ENCODE results near the gene SULT1A2. TPM values are rescaled to one million over a fixed set of nuclear protein-coding genes. Genes with fewer than 3 reads are reported as not detected.

SULT1A2 gene
- total and polyA plus RNA-seq, 2 of the 13 experiments (the other 11 are each of a cell fraction or from before 2014, with no cell fraction given) = 33.0 to 34.2 TPM

- TF ChIP-seq, protein P1, sequence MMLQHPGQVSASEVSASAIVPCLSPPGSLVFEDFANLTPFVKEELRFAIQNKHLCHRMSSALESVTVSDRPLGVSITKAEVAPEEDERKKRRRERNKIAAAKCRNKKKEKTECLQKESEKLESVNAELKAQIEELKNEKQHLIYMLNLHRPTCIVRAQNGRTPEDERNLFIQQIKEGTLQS (CRISPR knock-in tag; IDR thresholded peaks at IDR 0.05) = no peak
- TF ChIP-seq KDM5B (CRISPR knock-in tag; IDR thresholded peaks at IDR 0.05; ENCODE audit: borderline replicate concordance) (peak; percentile 81; the same call in 1 of the 2 replicates), STAG1 (CRISPR knock-in tag; IDR thresholded peaks at IDR 0.05) (no peak), LCORL (IDR thresholded peaks at IDR 0.05) (no peak), LCORL (CRISPR knock-in tag; IDR thresholded peaks at IDR 0.05) (peak; percentile 18; the same call in 1 of the 2 replicates), ZNF317 (CRISPR knock-in tag; IDR thresholded peaks at IDR 0.05) (no peak), ZFP1 (CRISPR knock-in tag; IDR thresholded peaks at IDR 0.05) (0 out of 2 replicates have a peak, but pooled peaks have one; percentile 17), ZNF891 (CRISPR knock-in tag; IDR thresholded peaks at IDR 0.05) (peak; percentile 71), MYNN (CRISPR knock-in tag; IDR thresholded peaks at IDR 0.05; ENCODE audit: low read depth) (0 out of 2 replicates have a peak, but pooled peaks have one; percentile 26), ZNF839 (CRISPR knock-in tag; IDR thresholded peaks at IDR 0.05; ENCODE audit: borderline replicate concordance) (peak; percentile 54; the same call in 1 of the 2 replicates), KAT8 (CRISPR knock-in tag; IDR thresholded peaks at IDR 0.05) (peak; percentile 78), RELA (CRISPR knock-in tag; IDR thresholded peaks at IDR 0.05) (no peak), CCAR2 (optimal IDR thresholded peaks at IDR 0.05; ENCODE audit: low read depth, low read length) (no peak), RAD51 (IDR thresholded peaks at IDR 0.05; ENCODE audit: borderline replicate concordance) (no peak), HES4 (CRISPR knock-in tag; IDR thresholded peaks at IDR 0.05; ENCODE audit: borderline replicate concordance) (0 out of 2 replicates have a peak, but pooled peaks have one; percentile 8), ZNF563 (CRISPR knock-in tag; IDR thresholded peaks at IDR 0.05) (no peak), ZNF24 (IDR thresholded peaks at IDR 0.05) (no peak), NFE2L1 (CRISPR knock-in tag; IDR thresholded peaks at IDR 0.05; ENCODE audit: borderline replicate concordance) (no peak; the same call in 1 of the 2 replicates), ZSCAN31 (CRISPR knock-in tag; IDR thresholded peaks at IDR 0.05; ENCODE audit: low read depth) (peak; percentile 70; the same call in 1 of the 2 replicates), SP140L (CRISPR knock-in tag; IDR thresholded peaks at IDR 0.05; ENCODE audit: borderline replicate concordance) (no peak), RBFOX2 (IDR thresholded peaks at IDR 0.05; ENCODE audit: low read depth, low read length) (peak; percentile 61; the same call in 1 of the 2 replicates), ZNF619 (CRISPR knock-in tag; IDR thresholded peaks at IDR 0.05) (peak; percentile 76; the same call in 1 of the 2 replicates), SALL2 (CRISPR knock-in tag; IDR thresholded peaks at IDR 0.05) (no peak), KLF11 (CRISPR knock-in tag; IDR thresholded peaks at IDR 0.05) (no peak; the same call in 1 of the 2 replicates), ZBTB25 (CRISPR knock-in tag; IDR thresholded peaks at IDR 0.05) (0 out of 2 replicates have a peak, but pooled peaks have one; percentile 35), TCF7 (IDR thresholded peaks at IDR 0.05; ENCODE audit: low read depth) (no peak), EZH2 (conservative IDR thresholded peaks at IDR 0.05; ENCODE audit: low read depth, low read length) (no peak)
- TF ChIP-seq, protein P2, sequence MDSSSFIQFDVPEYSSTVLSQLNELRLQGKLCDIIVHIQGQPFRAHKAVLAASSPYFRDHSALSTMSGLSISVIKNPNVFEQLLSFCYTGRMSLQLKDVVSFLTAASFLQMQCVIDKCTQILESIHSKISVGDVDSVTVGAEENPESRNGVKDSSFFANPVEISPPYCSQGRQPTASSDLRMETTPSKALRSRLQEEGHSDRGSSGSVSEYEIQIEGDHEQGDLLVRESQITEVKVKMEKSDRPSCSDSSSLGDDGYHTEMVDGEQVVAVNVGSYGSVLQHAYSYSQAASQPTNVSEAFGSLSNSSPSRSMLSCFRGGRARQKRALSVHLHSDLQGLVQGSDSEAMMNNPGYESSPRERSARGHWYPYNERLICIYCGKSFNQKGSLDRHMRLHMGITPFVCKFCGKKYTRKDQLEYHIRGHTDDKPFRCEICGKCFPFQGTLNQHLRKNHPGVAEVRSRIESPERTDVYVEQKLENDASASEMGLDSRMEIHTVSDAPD (CRISPR knock-in tag; IDR thresholded peaks at IDR 0.05) = no peak
Observed at GRCh38 chr16:28609631-28610594, 13.1 kb upstream of the SULT1A2 start, which contains the start of gene SULT1A1 (continued).
